Left cardiac atrium (tissue), 4 donors: ENCODE measurements around the gene MRPL32. TPM values are rescaled to one million over a fixed set of nuclear protein-coding genes. Genes with fewer than 3 reads are reported as not detected.
"Not testable (repeated sequence)": the region's sequence is repeated elsewhere in the genome, so short reads cannot be mapped to it uniquely, and the experiment has no call there.

ENCODE experiments used
- ATAC-seq, 2 donors: fragments of 200-7000 bp; cut with Tn5 transposase; one replicate each; pipeline ENCODE4 v1.9.1; 2020; ENCODE audit warnings: mild to moderate bottlenecking in 2 of 2, moderate library complexity in 2 of 2
- DNase-seq: peaks from one replicate; pipeline ENCODE4 v3.0.0-alpha.2; 2020
- intact Hi-C, 2 donors: fragments of 100-400 bp; cut with DNase I; formaldehyde crosslinking; loops; one replicate each; pipeline versions ENCODE4 v1.14.1 to v1.15.1; 2022 to 2023
- long read RNA-seq: library from polyadenylated mRNA; unstranded; transcript quantifications from one replicate; pipeline ENCODE4 v2.0.0, GENCODE V29; 2021
- total RNA-seq, 2 donors: library from RNA; stranded (reverse); fragmentation: NEBNext Ultra II Directional; extraction: Animal tissue kit (Norgen Biotek cat#: 25700); gene quantifications; one replicate each; pipeline ENCODE4 v1.2.1, GENCODE V29; 2021
- donor health status: DM: no; HTN: yes; CAD: no.
- donor health status: DM: no; HTN: yes; CAD: no; lungs with severe emphysema.
- donor health status: DM: yes; HTN: yes; CAD: no.
- donor health status: Dilated cardiomyopathy.

MRPL32 gene
- total RNA-seq: 10 to 100 TPM; 45.2 to 50.2 TPM
- long read RNA-seq, partial matches to known transcripts: 6 of 12 reads
- long read RNA-seq, other reads (novel, unspliced or antisense): 0 of 12 reads

- ATAC-seq: peak; percentile 99 to 100
- intact Hi-C loops: no loop called here
- DNase-seq: peak; percentile 95
Observed at GRCh38 chr7:42931834-42932651, at the start of gene MRPL32, which contains the start of gene PSMA2. Gene MRPL32, plus strand, starts transcription at chr7:42932376. Its CDS starts 11 bp downstream, at chr7:42932387. Gene PSMA2, minus strand, starts transcription at chr7:42932174. Its CDS starts 16 bp downstream, at chr7:42932158.

GRCh38 chr7:42883950-42884349, 48.2 kb upstream of the MRPL32 start:
- intact Hi-C loops: no loop called here
- no peak for ATAC-seq
- DNase-seq: no peak

DNA sequence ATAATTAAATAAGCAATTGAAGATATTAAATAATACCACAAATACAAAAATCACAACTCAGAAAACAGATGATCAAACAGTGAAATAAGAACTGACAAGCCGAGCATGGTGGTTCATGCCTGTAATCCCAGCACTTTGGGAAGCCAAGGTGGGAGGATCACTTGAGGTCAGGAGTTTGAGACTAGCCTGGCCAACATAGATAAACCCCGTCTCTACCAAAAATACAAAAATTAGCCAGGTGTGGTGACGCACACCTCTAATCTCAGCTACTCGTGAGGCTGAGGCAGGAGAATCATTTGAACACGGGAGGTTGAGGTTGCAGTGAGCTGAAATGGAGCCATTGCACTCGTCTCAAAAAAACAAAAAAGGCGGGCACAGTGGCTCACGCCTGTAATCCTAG, 47.0 kb upstream of the MRPL32 start:
- intact Hi-C loops, ATAC-seq: not testable (repeated sequence)

DNA sequence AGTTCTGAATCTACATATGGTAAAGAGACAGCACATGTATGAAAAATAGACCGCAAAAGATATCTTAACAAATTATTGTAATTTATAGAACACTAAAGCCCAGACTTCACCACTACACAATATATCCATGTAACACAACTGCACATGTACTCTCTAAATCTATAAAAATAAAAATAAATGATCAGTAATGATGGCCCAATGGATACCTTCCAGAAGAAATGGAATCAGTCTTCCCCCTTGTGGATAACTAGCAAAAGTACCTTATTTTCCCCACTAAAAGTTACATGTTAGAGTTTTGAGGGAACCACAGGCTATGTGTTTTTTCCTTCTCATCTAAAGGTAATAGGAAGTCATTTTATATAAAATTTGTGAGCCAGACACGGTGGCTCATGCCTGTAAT, 46.0 kb upstream of the MRPL32 start:
- intact Hi-C loops: no loop called here
- no peak for DNase-seq
- no peak for ATAC-seq

More for the DNA sequence above, 47.0 kb upstream of the MRPL32 start:
- DNase-seq: not testable (repeated sequence)

GRCh38 chr7:42886893-42887505, 45.2 kb upstream of the MRPL32 start:
- DNase-seq (no peak), ATAC-seq (no peak)
- intact Hi-C loops: no loop called here

- DNase-seq (no peak), ATAC-seq (no peak)
- intact Hi-C loops: no loop called here
Observed at GRCh38 chr7:42893346-42894240, 38.6 kb upstream of the MRPL32 start.

GRCh38 chr7:42900842-42901241, 31.3 kb upstream of the MRPL32 start:
- no peak for DNase-seq
- no peak for ATAC-seq
- intact Hi-C loops: no loop called here

DNA sequence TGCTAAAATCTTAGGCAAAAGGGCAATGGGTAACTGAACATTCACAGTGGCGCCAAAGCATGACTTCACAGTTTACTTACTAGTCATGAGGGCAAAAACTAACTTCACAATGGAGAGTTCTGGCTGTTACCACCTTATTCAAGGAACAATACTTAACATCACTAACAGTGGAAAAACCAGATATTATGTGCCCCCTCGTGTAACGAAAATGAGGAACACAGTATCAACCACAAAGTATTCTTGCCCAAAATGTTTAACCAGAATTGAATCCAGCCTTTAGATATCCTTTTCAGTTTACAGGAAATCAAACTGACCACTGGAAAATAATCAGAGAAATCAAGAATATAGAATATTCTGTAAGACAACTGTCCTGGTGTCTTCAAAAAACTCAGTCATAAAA, 29.8 kb upstream of the MRPL32 start:
- DNase-seq: no peak
- ATAC-seq: no peak
- intact Hi-C loops: no loop called here

DNA sequence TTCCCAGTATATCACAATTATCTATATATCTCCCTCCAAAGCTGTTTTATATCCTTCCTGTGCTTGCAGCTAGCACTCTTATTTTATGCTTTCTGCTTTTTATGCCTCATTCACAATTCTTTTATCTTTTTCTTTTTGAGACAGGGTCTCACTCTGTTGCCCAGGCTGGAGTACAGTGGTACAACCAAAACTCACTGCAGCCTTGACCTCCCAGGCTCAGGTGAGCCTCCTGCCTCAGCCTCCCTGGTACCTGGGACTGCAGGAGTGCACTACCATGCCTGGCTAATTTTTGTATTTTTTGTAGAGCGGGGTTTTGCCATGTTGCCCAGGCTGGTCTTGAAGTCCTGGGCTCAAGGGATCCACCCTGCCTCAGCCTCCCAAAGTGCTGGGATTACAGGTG, 26.0 kb upstream of the MRPL32 start:
- DNase-seq (no peak), ATAC-seq (no peak)
- intact Hi-C loops: no loop called here

DNA sequence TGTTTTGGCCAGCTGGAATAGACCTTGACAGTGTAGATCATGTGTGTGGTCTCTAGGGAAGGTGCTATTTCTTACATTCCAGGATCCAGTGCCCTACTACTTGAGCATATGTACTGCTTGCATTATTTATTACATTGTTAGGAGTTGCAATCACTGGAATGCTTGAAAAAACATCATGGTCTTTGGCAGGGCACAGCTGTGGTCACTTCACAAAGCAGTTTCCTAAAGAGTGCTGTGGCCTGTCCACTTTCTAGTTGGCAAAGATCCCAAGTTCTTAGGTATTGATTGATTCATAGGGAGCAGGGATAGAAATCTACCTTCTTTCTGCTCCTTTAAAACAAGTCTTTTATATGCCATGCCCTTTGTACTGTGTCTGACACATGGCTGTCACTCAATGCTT, 24.9 kb upstream of the MRPL32 start:
- intact Hi-C loops: no loop called here
- DNase-seq (no peak), ATAC-seq (no peak)

- no peak for DNase-seq
- no peak for ATAC-seq
- intact Hi-C loops: no loop called here
Observed at GRCh38 chr7:42910306-42910705, 21.9 kb upstream of the MRPL32 start.

GRCh38 chr7:42911454-42912447, 20.4 kb upstream of the MRPL32 start, which contains the start of gene C7orf25:
Gene C7orf25, minus strand, starts transcription at chr7:42912070. Its CDS starts 1,170 bp downstream, at chr7:42910900.
- DNase-seq (peak; percentile 98), ATAC-seq (peak; percentile 95 to 99)
- intact Hi-C loops: no loop called here

DNA sequence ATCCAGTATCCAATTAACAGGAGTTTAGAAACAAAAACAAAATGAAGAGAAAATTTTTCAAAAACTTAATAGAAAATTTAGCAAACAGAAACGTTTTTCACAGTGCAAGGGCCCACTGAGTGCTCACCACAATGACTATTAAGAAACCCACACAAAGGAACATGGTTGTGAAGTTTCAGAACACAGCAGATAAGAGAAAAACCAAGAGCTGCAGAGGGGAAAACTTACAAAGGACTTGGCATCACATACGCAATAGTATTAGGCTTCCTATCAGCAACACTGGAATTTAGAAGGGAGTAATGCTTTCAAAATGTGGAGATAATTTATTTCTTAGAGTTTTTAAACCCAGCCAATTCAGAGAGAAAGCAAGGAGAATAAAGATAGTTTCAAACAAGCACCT, 18.6 kb upstream of the MRPL32 start:
- peak in 1 of 2 donors; percentile 12 for ATAC-seq
- no peak for DNase-seq
- intact Hi-C loops: no loop called here

GRCh38 chr7:42914009-42914408, 18.2 kb upstream of the MRPL32 start:
- no peak for ATAC-seq
- no peak for DNase-seq
- intact Hi-C loops: no loop called here

- intact Hi-C loops: no loop called here
- DNase-seq (no peak), ATAC-seq (peak in 1 of 2 donors; percentile 21)
Observed at GRCh38 chr7:42914421-42915045, 17.6 kb upstream of the MRPL32 start.

DNA sequence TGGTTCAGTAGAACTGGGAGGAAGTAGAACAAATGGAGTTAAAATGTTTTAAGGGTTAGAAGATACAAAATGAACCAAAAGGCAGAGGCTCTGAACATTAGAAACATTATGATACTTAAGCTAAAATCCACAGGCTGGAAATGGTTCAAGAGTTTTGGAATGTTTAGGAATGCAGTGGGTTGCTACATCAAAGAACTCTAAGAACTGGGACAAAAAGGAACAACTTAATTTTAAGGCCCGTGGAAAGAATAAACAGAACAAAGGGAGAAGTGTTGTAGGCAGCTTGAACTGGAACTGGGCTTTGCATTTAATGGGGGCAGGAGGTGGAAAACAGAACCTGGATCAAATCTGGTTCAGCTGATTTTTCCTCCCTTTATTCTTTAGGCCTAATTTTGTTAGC, 16.8 kb upstream of the MRPL32 start:
- no peak for ATAC-seq
- intact Hi-C loops: no loop called here
- DNase-seq: no peak

DNA sequence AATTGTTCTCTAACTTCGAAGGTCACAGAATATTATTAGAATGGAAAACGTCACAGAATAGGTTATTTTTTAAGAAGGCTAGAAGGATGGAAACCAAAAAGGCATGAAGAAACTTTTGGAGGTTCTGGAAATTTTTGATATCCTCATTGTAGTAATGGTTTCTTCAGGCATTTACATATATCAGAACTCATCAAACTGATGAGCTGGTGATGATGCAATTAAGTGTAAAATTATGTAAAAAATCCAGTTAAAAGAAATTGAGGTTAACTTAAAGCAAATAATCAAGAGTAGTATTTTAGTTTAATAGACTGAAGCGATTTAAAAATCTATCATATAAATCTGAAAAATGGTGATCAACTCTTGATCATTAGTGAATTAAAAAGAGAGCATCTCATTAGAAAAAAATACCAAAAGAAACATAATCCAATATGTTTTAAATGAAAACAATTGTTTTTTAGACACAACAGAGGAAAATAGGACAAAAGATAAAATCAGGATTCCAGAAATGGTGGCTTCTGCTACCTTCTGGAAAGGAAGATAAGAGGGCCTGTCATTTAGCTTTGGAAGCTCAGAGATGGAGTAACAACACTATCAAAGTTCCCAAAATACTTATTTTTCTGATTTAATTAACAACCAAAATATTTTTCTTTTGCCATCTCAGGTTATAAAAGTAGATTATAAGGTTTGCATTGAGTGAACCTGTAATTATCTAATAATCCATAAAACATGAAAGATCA, 10.0 kb upstream of the MRPL32 start:
- intact Hi-C loops: no loop called here
- ATAC-seq (no peak), DNase-seq (no peak)
